Muscle layer of colon (tissue), 2 donors: ENCODE measurements around the gene FAM47E.

ENCODE experiments used
- H3K27ac ChIP-seq: one replicate; pipeline ENCODE4 v1.7.0; 2013; ENCODE audit warnings: low read depth, mild to moderate bottlenecking, low read length, moderate library complexity
- H3K27me3 ChIP-seq, 2 donors: one replicate each; pipeline ENCODE4 v1.7.0; 2013; ENCODE audit warnings: low read length in 2 of 2, mild to moderate bottlenecking in 2 of 2; ENCODE audit not compliant: insufficient read depth in 2 of 2, control insufficient read depth in 1 of 2
- H3K36me3 ChIP-seq: one replicate; pipeline ENCODE4 v1.7.0; 2013; ENCODE audit warnings: mild to moderate bottlenecking, low read length; ENCODE audit not compliant: insufficient read depth
- H3K4me1 ChIP-seq: one replicate; pipeline ENCODE4 v1.7.0; 2013; ENCODE audit warnings: mild to moderate bottlenecking, low read length; ENCODE audit not compliant: insufficient read depth
- H3K4me3 ChIP-seq, 2 donors: one replicate each; pipeline ENCODE4 v1.7.0; 2013; ENCODE audit warnings: low read length in 2 of 2, low read depth in 1 of 2, mild to moderate bottlenecking in 1 of 2, moderate library complexity in 1 of 2
- H3K9ac ChIP-seq: one replicate; pipeline ENCODE4 v1.7.0; 2013; ENCODE audit warnings: low read length
- H3K9me3 ChIP-seq: one replicate; pipeline ENCODE4 v1.7.0; 2013; ENCODE audit warnings: mild to moderate bottlenecking, low read length
- donor health status: abdominal sarcoma.
- donor health status: Adenocarcinoma of cecum.

The FAM47E gene, protein sequence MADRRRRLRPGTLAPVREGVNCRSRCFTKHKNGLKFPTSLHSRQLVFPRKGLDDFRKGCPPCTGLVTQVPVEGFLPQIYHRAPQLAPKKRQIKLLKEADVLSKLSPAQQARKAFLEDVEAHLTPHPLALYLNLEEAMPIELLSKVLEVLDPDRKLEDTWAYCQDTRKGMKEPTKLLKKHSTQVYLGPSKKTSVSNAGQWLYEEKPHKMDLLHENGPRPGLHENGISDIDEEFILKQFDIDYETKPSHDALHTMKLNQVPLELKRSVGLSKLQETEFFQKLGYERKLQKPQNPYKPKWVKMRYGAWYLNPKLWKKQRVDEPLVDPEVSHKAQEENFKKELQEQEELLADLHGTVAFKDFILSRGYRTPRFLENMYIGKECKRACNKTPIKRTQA

DNA sequence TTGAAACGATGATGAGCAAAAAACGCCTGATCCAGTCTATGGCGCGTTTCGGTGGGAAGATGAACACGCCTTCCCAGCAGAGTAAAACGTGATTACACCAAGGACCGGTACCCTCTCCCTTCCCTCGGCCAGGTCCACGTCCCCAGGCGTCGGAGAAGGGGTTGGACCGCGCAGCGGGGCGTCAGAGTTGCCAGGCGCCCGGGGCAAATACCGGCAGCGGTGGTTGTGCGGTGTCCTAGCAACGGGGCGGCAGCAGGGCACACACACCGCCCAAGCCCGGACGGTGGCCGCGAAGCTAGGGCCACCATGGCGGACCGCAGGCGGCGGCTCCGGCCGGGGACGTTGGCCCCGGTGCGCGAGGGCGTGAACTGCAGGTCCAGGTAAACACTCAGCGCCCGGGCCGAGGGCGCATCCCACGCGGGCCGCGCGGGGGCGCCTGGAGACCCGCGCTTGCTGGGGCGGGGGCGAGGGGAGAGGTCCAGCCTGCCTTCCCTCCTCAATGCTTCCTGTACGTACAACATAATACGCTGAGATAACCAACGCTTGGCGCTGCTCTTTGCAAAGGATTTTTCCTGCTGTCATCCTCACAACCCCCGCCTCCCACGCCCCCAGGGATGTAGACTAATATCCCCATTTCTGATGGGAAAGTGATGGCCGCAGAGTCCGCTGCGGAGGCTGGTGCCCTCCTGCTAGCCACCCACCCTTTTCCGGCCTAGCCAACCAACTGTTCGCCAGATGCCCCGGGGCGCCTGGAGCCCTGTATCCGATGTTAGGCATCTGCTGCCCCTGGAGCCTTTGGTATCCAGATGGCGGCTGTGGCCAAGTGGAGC lies at the start of gene FAM47E:
TSS of gene FAM47E (plus strand) at position 281 of the 830 bp plus-strand sequence. CDS start at position 307, 26 bp downstream.
- Histone ChIP-seq H3K36me3 (no peaks in the 10 kb centered on the region), H3K4me1 (peaks cover 9% of the 10 kb centered on the region), H3K9ac (peak within 1 kb of the TSS; percentile 39), H3K4me3 (peak within 1 kb of the TSS; percentile 63 to 65), H3K27me3 (no peaks in the 10 kb centered on the region), H3K9me3 (no peaks in the 10 kb centered on the region), H3K27ac (peak within 1 kb of the TSS; percentile 36)

DNA sequence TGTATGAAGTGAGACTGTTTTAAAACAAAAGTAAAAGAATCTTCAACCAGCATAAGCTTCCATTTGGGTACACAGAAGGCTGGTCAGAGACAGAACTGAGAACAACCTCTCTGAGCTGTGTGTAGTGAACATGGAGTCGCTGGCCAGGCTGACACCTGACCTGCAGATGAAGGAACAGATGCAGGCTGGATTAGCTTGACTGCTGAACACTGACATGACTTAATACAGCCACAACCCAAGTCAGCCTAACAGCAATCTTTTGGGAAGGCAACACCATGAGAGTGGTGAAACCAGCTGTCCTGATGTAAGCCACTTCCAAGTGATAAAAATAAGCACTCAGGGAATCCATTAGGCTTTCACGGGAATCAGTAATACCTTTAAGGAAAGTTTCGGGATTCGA lies 48.0 kb upstream of the FAM47E start:
- H3K27ac ChIP-seq, result no peak overlapping the region

DNA sequence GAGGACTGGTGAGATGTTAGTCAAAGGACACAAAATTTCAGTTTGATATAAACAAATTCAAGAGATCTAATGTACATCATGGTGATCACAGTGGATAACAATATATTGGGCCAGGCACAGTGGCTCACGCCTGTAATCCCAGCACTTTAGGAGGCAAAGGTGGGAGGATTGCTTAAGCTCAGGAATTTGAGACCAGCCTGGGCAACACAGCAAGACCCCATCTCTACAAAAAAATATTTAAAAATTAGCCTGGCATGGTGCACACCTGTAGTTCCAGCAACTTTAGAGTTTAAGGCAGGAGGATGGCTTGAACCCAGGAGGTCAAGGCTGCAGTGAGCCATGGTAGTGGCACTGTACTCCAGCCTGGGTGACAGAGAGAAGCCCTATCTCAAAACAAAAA lies 46.6 kb upstream of the FAM47E start:
- Histone ChIP-seq H3K4me3 (no peak overlapping the region), H3K4me1 (peaks cover 79% of the 10 kb centered on the region), H3K9me3 (no peaks in the 10 kb centered on the region), H3K27ac (no peak overlapping the region), H3K36me3 (no peaks in the 10 kb centered on the region), H3K27me3 (no peaks in the 10 kb centered on the region), H3K9ac (no peak overlapping the region)

More for the DNA sequence above, 48.0 kb upstream of the FAM47E start:
- peaks cover 82% of the 10 kb centered on the region for H3K4me1 ChIP-seq
- H3K9me3 ChIP-seq, result no peaks in the 10 kb centered on the region
- no peaks in the 10 kb centered on the region for H3K36me3 ChIP-seq
- H3K4me3 ChIP-seq, result peak overlapping the region in 1 of 2 donors; percentile 0
- no peaks in the 10 kb centered on the region for H3K27me3 ChIP-seq
- H3K9ac ChIP-seq, result no peak overlapping the region

DNA sequence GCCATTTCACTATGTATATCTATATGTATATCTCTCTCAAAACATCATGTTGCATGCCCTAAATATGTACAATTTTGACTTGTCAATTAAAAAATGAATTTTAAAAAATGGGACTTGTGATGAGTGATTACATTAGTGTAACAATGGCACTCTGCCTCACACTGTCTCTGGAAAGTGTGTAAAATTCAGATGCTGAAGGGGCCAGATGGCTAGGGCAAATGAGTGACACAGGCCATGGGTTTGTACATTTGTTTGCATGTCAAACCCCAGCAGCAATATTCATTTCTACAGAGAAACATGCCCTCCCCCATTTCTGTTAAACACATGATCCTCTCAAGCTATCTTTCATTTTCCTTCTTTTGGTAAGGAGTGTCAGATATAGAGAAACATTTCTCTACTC lies 46.0 kb upstream of the FAM47E start:
- H3K27ac ChIP-seq, result no peak overlapping the region
- H3K36me3 ChIP-seq, result no peaks in the 10 kb centered on the region
- H3K4me1 ChIP-seq, result peaks cover 79% of the 10 kb centered on the region
- H3K27me3 ChIP-seq, result no peaks in the 10 kb centered on the region
- H3K9me3 ChIP-seq, result no peaks in the 10 kb centered on the region
- no peak overlapping the region for H3K9ac ChIP-seq
- H3K4me3 ChIP-seq, result peak overlapping the region in 1 of 2 donors; percentile 2

DNA sequence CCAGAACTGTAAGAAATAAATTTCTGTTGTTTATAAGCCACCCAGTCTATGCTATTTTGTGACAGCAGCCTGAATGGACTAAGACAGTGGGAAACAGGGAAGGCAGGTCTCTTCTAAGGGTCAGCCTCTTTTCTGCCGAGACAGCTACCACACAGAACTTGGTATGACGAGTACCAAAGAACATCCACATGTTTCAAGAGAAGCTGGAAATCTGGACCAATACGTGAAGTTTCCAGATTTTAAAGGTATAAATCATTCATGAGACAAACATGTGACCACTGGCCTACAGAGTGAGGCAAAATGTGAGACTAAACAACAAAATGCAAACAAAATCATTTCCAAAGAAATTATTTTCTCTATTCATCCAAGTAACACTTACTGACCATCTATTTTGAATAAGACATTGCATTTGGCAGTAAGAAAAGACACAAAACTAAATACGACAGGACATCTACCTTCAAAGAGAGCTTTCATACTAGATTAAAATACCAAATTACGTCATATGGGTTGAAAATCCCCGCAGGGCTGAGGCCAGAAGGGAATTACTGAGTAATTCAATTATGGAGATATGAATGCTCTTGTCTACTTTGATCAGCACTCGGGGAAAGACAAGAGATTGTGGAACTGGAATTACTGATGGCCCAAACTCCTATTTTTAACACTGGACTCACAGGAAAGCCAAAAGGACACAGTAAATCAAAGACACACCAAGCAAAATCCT lies 45.1 kb upstream of the FAM47E start:
- Histone ChIP-seq H3K9me3 (no peaks in the 10 kb centered on the region), H3K27me3 (no peaks in the 10 kb centered on the region), H3K27ac (no peak overlapping the region), H3K9ac (no peak overlapping the region), H3K4me1 (peaks cover 79% of the 10 kb centered on the region), H3K4me3 (no peak overlapping the region), H3K36me3 (no peaks in the 10 kb centered on the region)

DNA sequence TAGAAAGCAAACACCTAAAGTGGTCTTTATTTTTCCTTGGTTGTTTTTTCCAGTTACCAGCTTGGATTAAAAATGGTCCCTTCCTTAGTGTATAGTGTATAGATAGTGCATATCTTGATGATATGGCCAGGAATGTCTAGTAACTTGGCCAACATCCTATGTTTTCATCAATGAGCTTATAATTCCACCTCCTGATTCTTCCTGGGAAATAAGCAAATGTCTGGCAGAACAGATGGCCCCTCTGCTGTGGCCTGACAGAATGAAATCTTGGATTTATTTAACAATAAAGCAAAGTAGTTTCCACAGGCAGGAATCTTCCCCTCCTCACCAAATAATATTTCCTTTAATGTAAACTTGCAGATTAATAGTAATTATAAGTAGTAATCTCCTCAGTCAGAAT lies 44.0 kb upstream of the FAM47E start:
- Histone ChIP-seq H3K27ac (peak overlapping the region; percentile 88), H3K27me3 (no peaks in the 10 kb centered on the region), H3K4me3 (no peak overlapping the region), H3K4me1 (peaks cover 87% of the 10 kb centered on the region), H3K9ac (no peak overlapping the region), H3K36me3 (no peaks in the 10 kb centered on the region), H3K9me3 (no peaks in the 10 kb centered on the region)

DNA sequence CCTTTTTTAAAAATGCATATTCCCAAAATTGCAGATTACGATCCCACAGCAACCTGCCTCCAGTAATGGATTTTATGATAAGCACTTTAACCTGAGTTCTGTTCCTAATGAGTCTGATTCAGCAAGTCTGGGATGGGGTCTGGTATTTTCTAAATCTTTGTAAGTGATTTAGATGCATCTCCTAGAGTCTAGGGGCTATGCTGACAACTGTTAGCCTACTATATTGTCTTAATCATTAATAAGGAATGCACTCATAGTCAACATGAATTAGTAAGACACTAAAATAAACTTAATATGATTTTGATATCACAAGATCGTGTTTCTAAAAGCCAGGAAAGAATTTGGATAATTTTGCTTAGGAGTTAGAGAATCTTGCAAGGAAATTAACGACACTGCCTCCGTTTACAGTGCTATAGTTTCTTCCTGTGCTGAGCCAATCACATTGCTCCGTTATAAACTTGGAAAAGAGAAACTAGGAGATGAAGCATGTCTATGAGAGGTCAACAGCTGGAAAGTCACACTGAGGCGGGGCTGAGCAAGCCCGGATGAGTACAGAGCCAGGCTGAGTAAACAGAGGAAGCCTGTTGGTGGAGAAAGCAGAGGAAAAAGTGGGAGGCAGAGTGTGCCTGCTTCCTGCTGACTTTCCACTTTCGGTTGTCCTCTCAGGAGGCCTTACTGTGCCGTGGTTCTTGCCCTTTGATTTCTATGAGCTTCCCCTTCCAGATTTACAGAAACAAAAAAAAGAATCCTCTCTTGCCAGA lies 43.3 kb upstream of the FAM47E start:
- H3K27ac ChIP-seq, result peak overlapping the region; percentile 88
- peak overlapping the region in 1 of 2 donors; percentile 37 for H3K4me3 ChIP-seq
- peaks cover 85% of the 10 kb centered on the region for H3K4me1 ChIP-seq

DNA sequence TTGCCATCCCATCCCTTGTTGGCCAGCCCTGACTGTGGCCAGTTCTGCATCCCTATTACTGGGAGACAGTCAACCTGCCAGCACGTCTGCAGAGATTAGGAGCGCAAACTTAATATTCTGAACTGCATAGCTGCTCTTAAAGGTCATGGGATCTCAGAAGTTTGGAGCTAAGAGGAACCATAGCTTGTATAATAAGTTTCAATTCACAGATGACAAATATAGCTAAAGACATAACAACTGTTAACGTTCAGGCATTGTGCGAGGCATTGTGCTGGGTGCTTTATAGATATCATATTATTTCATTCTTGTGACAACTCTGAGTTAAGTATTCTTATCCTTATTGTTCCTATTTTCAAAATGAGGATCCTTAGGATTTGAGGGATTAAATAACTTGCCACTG lies 41.6 kb upstream of the FAM47E start:
- Histone ChIP-seq H3K36me3 (no peaks in the 10 kb centered on the region), H3K4me1 (peaks cover 78% of the 10 kb centered on the region), H3K9me3 (no peaks in the 10 kb centered on the region), H3K9ac (no peak overlapping the region), H3K4me3 (no peak overlapping the region), H3K27ac (peak overlapping the region; percentile 2), H3K27me3 (no peaks in the 10 kb centered on the region)

More for the DNA sequence above, 43.3 kb upstream of the FAM47E start:
- Histone ChIP-seq H3K36me3 (no peaks in the 10 kb centered on the region), H3K27me3 (no peaks in the 10 kb centered on the region), H3K9ac (peak overlapping the region; percentile 35), H3K9me3 (no peaks in the 10 kb centered on the region)

DNA sequence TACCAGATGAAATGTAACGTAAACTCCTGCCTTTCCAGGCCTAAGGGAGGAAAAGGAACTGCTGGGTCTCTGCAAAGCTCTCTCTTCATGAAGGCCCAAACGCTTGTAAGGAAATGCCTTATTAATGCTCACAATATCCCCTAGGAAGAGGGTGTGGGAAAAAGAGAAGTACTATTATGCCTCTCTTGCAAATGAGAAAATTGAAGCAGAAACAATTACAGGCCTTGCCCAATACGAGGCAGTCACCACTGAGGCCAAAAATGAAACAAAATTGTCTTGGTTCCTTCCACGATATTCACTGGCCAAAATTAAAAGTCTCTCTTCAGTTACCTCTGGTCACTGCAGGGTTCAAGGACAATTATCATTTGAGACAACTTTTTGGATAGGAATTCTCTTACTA lies 41.1 kb upstream of the FAM47E start:
- no peak overlapping the region for H3K9ac ChIP-seq
- peaks cover 78% of the 10 kb centered on the region for H3K4me1 ChIP-seq
- no peaks in the 10 kb centered on the region for H3K36me3 ChIP-seq
- no peaks in the 10 kb centered on the region for H3K27me3 ChIP-seq
- H3K27ac ChIP-seq, result peak overlapping the region; percentile 2
- no peak overlapping the region for H3K4me3 ChIP-seq
- H3K9me3 ChIP-seq, result no peaks in the 10 kb centered on the region

DNA sequence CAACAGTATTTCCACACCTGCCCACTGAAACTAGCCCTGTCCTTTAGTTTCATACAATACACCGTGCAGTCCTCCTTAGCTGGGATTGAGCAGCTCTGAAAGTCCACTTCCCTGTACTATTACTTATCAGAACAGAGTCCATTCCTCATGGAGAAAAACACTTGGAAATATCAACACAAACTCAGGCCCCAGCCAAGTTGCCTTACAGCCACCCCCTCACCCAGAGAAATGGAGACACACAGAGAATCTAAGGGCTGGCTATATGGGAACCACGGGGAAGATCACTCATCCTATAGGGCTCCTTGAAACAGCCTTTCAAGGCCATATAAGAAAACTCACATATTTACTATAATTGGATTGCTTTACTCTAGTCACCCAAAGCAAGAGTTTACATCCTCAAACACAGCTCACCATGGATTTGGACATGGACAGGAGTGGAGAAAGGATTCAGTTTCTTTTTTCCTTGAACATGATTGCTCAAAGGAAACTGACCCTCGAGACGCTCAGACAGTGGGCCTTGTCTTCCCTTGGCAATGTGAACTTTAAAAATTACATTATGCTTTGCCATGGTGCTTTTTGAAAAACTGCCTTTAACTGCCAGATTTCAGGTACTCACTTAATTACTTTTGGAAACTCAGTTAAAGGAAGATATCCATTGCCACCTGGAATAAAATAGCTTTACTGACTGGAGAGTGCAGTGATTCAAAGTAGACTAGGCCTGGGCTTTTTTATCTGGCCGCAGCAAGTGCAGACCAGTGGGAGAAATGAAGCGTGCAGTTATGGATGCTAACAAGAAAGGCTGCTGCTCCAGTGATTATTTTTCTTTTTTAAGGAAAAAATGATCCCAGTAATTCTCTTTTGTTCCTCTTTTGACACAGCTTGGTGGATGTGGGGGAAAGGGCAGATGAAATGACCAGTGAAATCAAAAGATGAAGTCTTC lies 39.5 kb upstream of the FAM47E start:
- Histone ChIP-seq H3K9ac (peak overlapping the region; percentile 87), H3K4me1 (peaks cover 62% of the 10 kb centered on the region), H3K27ac (peak overlapping the region; percentile 98), H3K4me3 (peak overlapping the region; percentile 71 to 93), H3K9me3 (no peaks in the 10 kb centered on the region), H3K27me3 (no peaks in the 10 kb centered on the region), H3K36me3 (no peaks in the 10 kb centered on the region)
